Heart left ventricle (tissue), 16 donors: ENCODE measurements around the gene CHAMP1. TPM values are rescaled to one million over a fixed set of nuclear protein-coding genes. Genes with fewer than 3 reads are reported as not detected.

ENCODE experiments used
- ATAC-seq, 4 donors: fragments of 200-7000 bp; cut with Tn5 transposase; one replicate each; pipeline ENCODE4 v1.9.1; 2020 to 2022; ENCODE audit warnings: moderate library complexity in 4 of 4, mild to moderate bottlenecking in 3 of 4, moderate number of reproducible peaks in 1 of 4
- DNase-seq, 5 donors: peaks; one replicate each; pipeline ENCODE4 v3.0.0-alpha.2; 2020
- H3K27ac ChIP-seq, 12 donors: fragments of 200-600 bp; sonication (generic) in 4 of 12; one replicate each; pipeline versions ENCODE4 v1.5.0 to v1.8.0; 2016 to 2022; ENCODE audit warnings: mild to moderate bottlenecking in 2 of 12
- H3K27me3 ChIP-seq, 9 donors: fragments of 200-600 bp; sonication (generic) in 2 of 9; one replicate each; pipeline versions ENCODE4 v1.5.1 to v1.8.0; 2016 to 2022; ENCODE audit warnings: mild to moderate bottlenecking in 3 of 9
- H3K36me3 ChIP-seq, 9 donors: fragments of 200-600 bp; sonication (generic) in 2 of 9; one replicate each; pipeline versions ENCODE4 v1.5.0 to v1.8.0; 2018 to 2022; ENCODE audit warnings: mild to moderate bottlenecking in 2 of 9
- H3K4me1 ChIP-seq, 12 donors: fragments of 200-600 bp; sonication (generic) in 4 of 12; one replicate each; pipeline versions ENCODE4 v1.5.0 to v1.8.0; 2016 to 2022; ENCODE audit warnings: mild to moderate bottlenecking in 3 of 12
- H3K4me3 ChIP-seq, 12 donors: fragments of 200-600 bp; sonication (generic) in 4 of 12; one replicate each; pipeline versions ENCODE4 v1.5.0 to v1.8.0; 2017 to 2022; ENCODE audit warnings: mild to moderate bottlenecking in 9 of 12, moderate library complexity in 4 of 12
- H3K9me3 ChIP-seq, 12 donors: fragments of 200-600 bp; sonication (generic) in 4 of 12; one replicate each; pipeline versions ENCODE4 v1.5.0 to v1.8.0; 2016 to 2022; ENCODE audit warnings: mild to moderate bottlenecking in 1 of 12
- CTCF ChIP-seq, 12 donors: fragments of 200-600 bp; sonication (generic) in 4 of 12; IDR thresholded peaks; one replicate each; pipeline versions ENCODE4 v1.5.0 to v1.8.0; 2018 to 2022; ENCODE audit warnings: antibody characterized with exemption in 12 of 12, mild to moderate bottlenecking in 5 of 12
- POLR2A ChIP-seq, 2 donors: fragments of 450-650 bp; IDR thresholded peaks; one replicate each; pipeline ENCODE4 v1.6.1; 2017; ENCODE audit warnings: antibody characterized with exemption in 2 of 2, mild to moderate bottlenecking in 2 of 2, moderate library complexity in 2 of 2
- WGBS, 4 donors: extraction: QIAGEN DNeasy Blood & Tissue Kit in 2 of 4; methylation state at CpG; one replicate each; pipeline versions ENCODE4 v1.1.5 to v1.1.7; 2013 to 2018; 5-methylcytosine and 5-hydroxymethylcytosine counted together
- intact Hi-C, 10 donors: fragments of 100-400 bp; cut with DNase I; formaldehyde crosslinking; loops; one replicate each; pipeline versions ENCODE4 v1.11.1 to v1.14.2; 2022
- polyA plus RNA-seq, 2 donors: library from polyadenylated mRNA; stranded (reverse); fragments of 200-250 nt; gene quantifications; one replicate each; pipeline ENCODE4 v1.2.3, GENCODE V29; 2013
- total RNA-seq, 9 donors: library from RNA; depleted of rRNA in 2 of 9; stranded (reverse); fragments of >200 nt in 2 of 9; fragmentation: NEBNext Ultra II Directional in 3 of 9; extraction: Animal tissue kit (Norgen Biotek cat#: 25700) in 3 of 9; gene quantifications; one replicate each; pipeline versions ENCODE4 v1.1.0 to v1.2.4, GENCODE V29; 2016 to 2023
- donor health status: ischemic (EF 13 %, LVEDD 7.1; RV severe dilation, severe dysfunction).
- donor health status: healthy with polysubstance abuse.
- donor health status: DM: no; HTN: yes; CAD: no.
- donor health status: DM: no; HTN: no; CAD: no.
- donor health status: ischemic (EF 25% LVEDD 6.9; RV normal size, moderate dysfunction).
- donor health status: ischemic (EF 25% LVEDD 5.7; RV mildly dilated, moderate dysfunction).
- donor health status: healthy.
- donor health status: DM: yes; HTN: yes; CAD: no.
- donor health status: ischemic (EF 35%, LVEDD 5.7; RV mildly dilated, moderate dysfunction).
- donor health status: nonischemic (EF 11% LVEDD 7.7; RV severe dilation, severe dysfunction).
- donor health status: DM: yes; HTN: yes; CAD: no.
- donor health status: PGD.
- donor health status: ischemic (EF 29% LVEDD 5.4; RV normal size, mild dysfunction).
- donor health status: nonischemic (EF 23%, LVEDD 6.1; RV moderate dilation, normal function).

Gene CHAMP1
- total and polyA plus RNA-seq, 11 donors, result 3.2 to 17.5 (median 9.1) TPM

DNA sequence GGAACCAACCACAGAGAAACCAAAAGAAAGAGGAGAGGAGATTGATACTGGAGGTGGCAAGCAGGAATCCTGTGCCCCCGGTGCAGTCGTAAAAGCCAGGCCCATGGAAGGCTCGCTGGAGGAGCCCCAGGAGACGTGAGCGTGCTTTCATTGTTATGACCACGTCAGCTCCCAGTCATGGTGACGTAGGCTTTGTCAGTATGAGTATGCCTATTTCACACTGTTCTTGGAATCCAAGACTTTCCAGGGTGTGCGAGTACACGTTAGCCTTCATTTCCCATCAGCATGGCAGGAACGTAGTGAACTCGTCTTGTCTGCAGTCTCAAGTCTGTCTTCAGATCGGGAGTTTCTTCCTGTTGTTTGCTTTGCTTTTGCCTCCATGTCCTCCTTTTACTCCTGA is 15.4 kb upstream of the CHAMP1 start:
- Histone ChIP-seq H3K36me3 (peaks cover 3 to 92% (median 69%) of the 10 kb centered on the region in 9 donors), H3K4me3 (no peak overlapping the region), H3K27ac (no peak overlapping the region), H3K4me1 (no peaks in the 10 kb centered on the region), H3K27me3 (no peaks in the 10 kb centered on the region), H3K9me3 (no peaks in the 10 kb centered on the region)
- DNase-seq, result no peak
- TF ChIP-seq POLR2A (IDR thresholded peaks at IDR 0.05) (no peak), CTCF (IDR thresholded peaks at IDR 0.05) (no peak)
- WGBS, 4 donors, result 82 to 93% (median 90%) methylated on average over 12 of the region's 12 CpGs
- no peak for ATAC-seq
- intact Hi-C loops, result no loop called here

GRCh38 chr13:114299604-114300305 is 14.5 kb upstream of the CHAMP1 start:
- H3K27ac ChIP-seq, result no peak overlapping the region
- DNase-seq, result no peak
- no peaks in the 10 kb centered on the region for H3K27me3 ChIP-seq
- 91 to 96% (median 96%) methylated on average over 12 of the region's 12 CpGs for WGBS, 4 donors
- no peaks in the 10 kb centered on the region for H3K4me1 ChIP-seq
- ATAC-seq, result no peak
- intact Hi-C loops, result no loop called here
- peaks cover 3 to 94% (median 77%) of the 10 kb centered on the region in 9 donors for H3K36me3 ChIP-seq
- TF ChIP-seq CTCF (IDR thresholded peaks at IDR 0.05), result no peak
- no peak for TF ChIP-seq POLR2A (IDR thresholded peaks at IDR 0.05)
- no peaks in the 10 kb centered on the region for H3K9me3 ChIP-seq
- H3K4me3 ChIP-seq, result no peak overlapping the region

- Histone ChIP-seq H3K36me3 (peaks cover 3 to 91% (median 76%) of the 10 kb centered on the region in 9 donors), H3K4me1 (no peaks in the 10 kb centered on the region), H3K27ac (no peak overlapping the region), H3K9me3 (no peaks in the 10 kb centered on the region), H3K4me3 (no peak overlapping the region), H3K27me3 (no peaks in the 10 kb centered on the region)
- DNase-seq (no peak), ATAC-seq (peak in 1 of 4 donors; percentile 18)
- 90 to 95% (median 91%) methylated on average over 10 to 11 of the region's 11 CpGs for WGBS, 4 donors
- intact Hi-C loops, result no loop called here
- TF ChIP-seq POLR2A (IDR thresholded peaks at IDR 0.05), result no peak
- no peak for TF ChIP-seq CTCF (IDR thresholded peaks at IDR 0.05)
Measured at GRCh38 chr13:114303700-114304327, 10.5 kb upstream of the CHAMP1 start.

DNA sequence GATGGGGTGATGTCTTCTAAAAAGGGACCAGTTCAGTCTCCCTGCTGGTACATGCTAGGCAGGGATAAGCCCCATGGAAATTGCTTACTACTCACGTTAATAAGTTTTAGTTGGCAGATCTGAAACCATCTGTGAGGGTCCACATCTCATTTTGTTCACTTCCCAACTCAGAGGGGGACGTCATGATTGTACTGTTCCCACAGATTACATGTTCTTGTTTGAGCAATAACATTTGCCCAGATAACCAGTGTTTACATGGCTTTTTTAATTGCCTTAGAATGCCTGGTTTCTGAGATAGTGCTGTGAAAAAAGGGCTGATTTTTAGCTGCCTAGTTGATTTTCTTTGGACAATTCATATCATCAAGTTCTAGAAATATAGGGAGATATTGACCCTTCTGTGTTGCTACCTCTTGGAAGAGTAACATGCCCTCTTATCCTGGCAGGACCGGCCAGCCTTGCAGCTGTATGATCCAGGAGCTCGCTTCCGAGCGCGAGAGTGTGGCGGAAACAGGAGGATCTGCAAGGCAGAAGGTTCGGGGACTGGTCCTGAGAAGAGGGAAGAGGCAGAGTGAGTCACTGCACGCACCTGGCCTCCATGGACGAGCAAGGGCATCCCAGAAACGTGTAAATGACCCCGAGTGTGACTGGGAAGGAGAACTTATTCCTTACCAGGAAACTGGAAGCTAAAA is 9.8 kb upstream of the CHAMP1 start:
- intact Hi-C loops, result no loop called here
- Histone ChIP-seq H3K4me1 (no peaks in the 10 kb centered on the region), H3K27ac (no peak overlapping the region), H3K4me3 (no peak overlapping the region), H3K9me3 (no peaks in the 10 kb centered on the region), H3K36me3 (peaks cover 3 to 84% (median 69%) of the 10 kb centered on the region in 9 donors), H3K27me3 (no peaks in the 10 kb centered on the region)
- ATAC-seq (no peak), DNase-seq (no peak)
- 92 to 94% (median 93%) methylated on average over 13 of the region's 13 CpGs for WGBS, 4 donors
- TF ChIP-seq CTCF (IDR thresholded peaks at IDR 0.05), result no peak
- TF ChIP-seq POLR2A (IDR thresholded peaks at IDR 0.05), result no peak
